DND-41 (cell line): ENCODE measurements around the gene PREP.

ENCODE experiments used
- CTCF ChIP-seq: IDR thresholded peaks from 2 replicates; pipeline ENCODE4 v1.5.1; 2012; ENCODE audit warnings: borderline replicate concordance, low read length, moderate library complexity, mild to moderate bottlenecking; ENCODE audit not compliant: poor library complexity, severe bottlenecking; ENCODE audit errors: extremely low read depth
- EZH2 ChIP-seq: IDR thresholded peaks from 3 replicates; pipeline ENCODE4 v1.6.1; 2012; ENCODE audit warnings: borderline replicate concordance, low read depth, mild to moderate bottlenecking, moderate library complexity, low read length, inconsistent platforms; ENCODE audit not compliant: severe bottlenecking

- no peak for TF ChIP-seq CTCF
- no peak for TF ChIP-seq EZH2
These were observed 84.2 kb downstream of the PREP start for GRCh38 chr6:105318660-105319059.
